ENCODE measurements around the gene LANCL2.

GRCh38 chr7:55335151-55335550 is 30.0 kb upstream of the LANCL2 start:
- TF ChIP-seq CTCF (IDR thresholded peaks at IDR 0.05; ENCODE audit: insufficient read depth, low read length, poor library complexity, severe bottlenecking) (no peak), EZH2phosphoT487 (conservative IDR thresholded peaks at IDR 0.05; ENCODE audit: low read length) (no peak)

Measured in SU-DHL-6 (cell line).